NAMALWA (cell line): ENCODE results near the gene SLC25A34.
A peak's percentile ranks its signal among the peaks of the same experiment; 100 is the strongest.
"Not testable (repeated sequence)": the region's sequence is repeated elsewhere in the genome, so short reads cannot be mapped to it uniquely, and the experiment has no call there.

Experiments used
- DNase-seq: peaks from one replicate; pipeline ENCODE4 v3.0.0-alpha.2; 2015; ENCODE audit warnings: low spot score

Gene SLC25A34

DNA sequence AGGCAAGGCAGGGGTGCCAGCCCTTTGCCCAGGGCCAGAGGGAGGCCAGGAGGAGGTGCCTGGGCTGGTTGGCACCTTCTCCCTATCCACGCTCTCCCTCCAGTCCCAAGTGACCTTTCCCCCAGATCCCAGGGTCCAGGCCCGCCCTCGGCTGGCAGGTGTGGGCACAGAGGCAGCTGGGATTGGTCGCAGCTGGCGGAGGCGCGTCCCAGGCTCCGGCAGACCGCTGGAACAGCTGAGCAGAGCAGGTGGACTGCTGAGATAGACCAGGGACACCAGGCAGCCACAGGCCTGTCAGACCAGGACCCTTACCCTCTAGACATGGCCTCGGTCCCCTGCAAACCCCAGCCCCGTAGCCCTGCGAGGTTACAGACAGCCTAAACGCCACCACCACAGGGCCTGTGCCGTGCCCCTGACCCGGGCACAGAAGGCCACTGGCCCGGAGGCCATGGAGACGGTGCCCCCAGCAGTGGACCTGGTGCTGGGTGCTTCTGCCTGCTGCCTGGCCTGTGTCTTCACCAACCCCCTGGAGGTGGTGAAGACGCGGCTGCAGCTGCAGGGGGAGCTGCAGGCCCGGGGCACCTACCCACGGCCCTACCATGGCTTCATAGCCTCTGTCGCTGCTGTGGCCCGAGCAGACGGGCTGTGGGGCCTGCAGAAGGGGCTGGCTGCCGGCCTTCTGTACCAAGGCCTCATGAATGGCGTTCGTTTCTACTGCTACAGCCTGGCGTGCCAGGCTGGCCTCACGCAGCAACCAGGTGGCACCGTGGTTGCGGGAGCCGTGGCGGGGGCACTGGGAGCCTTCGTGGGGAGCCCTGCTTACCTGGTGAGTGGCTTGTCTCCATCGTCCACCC is at the start of gene SLC25A34:
Gene SLC25A34, plus strand, starts transcription at position 221 of the 854 bp plus-strand sequence. Its CDS starts 228 bp downstream, at position 449.
- DNase-seq: no peak

DNA sequence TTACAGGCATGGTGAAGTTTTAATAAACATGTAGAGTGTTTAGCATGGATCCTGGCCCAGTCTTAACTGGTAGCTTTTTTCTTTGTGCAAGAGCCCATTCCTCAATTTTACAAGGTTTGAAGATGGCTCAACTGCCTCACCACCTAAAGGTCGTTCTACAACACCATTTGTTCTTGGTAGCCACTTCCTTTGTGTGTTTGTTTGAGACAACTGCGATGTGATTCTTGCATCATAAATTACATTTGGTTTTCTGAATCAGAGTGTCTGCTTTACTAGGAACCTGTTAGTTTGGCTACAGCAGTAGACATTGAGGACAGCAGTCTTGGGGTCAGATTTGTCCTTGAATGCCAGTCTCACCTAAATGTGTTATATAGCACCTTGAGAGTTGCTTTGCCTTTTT is 48.6 kb upstream of the SLC25A34 start:
- no peak for DNase-seq

- no peak for DNase-seq
Measured at GRCh38 chr1:15690317-15690716, 45.7 kb upstream of the SLC25A34 start.

GRCh38 chr1:15691434-15692032 is 44.5 kb upstream of the SLC25A34 start:
- no peak for DNase-seq

- DNase-seq: no peak
Measured at GRCh38 chr1:15692121-15692682, 43.9 kb upstream of the SLC25A34 start.

DNA sequence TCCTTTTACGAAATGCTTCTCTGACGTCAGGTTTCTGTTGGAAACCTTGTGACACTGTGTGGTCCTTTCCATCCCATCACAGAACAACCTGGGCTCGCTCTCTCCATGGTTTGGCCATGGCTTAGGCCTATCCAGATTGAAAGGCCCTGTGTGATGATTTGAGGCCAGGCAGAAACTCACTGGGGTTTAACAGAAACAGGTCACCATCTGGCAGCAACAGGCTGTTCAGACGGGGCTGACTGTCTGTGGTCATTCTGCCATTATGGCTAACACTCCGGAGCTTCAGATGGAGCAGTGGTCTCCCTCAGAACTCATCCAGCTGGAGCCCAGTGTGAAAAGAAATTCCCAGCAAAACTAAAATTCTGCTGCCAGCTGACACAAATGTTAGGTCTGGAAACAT is 42.7 kb upstream of the SLC25A34 start:
- no peak for DNase-seq

- peak; percentile 97 for DNase-seq
Measured at GRCh38 chr1:15696956-15697521, 39.0 kb upstream of the SLC25A34 start.

- DNase-seq: no peak
Measured at GRCh38 chr1:15698201-15698600, 37.9 kb upstream of the SLC25A34 start.

GRCh38 chr1:15699321-15699720 is 36.7 kb upstream of the SLC25A34 start:
- DNase-seq: not testable (repeated sequence)

- no peak for DNase-seq
Measured at GRCh38 chr1:15700508-15700907, 35.5 kb upstream of the SLC25A34 start.

DNA sequence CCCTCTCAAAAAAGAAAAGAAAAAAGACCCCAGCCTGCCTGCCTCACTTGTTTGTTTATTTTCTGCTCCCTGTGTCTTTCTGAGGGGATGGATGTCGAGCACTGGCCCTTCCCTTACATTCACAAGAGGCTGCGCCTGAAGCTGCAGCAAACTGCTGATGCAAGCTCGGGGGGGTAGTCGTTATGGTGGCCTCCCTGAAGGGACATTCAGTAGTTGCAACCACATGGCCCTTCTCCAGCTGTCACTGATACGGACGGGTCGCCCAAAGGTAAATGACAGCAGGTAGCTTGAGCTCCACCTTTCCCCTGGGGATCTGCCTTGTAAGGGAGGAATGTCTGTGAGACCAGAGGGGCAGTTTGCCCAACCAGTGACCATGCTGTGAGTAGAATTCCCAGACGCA is 34.3 kb upstream of the SLC25A34 start:
- no peak for DNase-seq

GRCh38 chr1:15702722-15703550 is 33.1 kb upstream of the SLC25A34 start:
- no peak for DNase-seq

GRCh38 chr1:15703562-15703961 is 32.5 kb upstream of the SLC25A34 start:
- no peak for DNase-seq

- DNase-seq: no peak
Measured at GRCh38 chr1:15704526-15705183, 31.4 kb upstream of the SLC25A34 start.

DNA sequence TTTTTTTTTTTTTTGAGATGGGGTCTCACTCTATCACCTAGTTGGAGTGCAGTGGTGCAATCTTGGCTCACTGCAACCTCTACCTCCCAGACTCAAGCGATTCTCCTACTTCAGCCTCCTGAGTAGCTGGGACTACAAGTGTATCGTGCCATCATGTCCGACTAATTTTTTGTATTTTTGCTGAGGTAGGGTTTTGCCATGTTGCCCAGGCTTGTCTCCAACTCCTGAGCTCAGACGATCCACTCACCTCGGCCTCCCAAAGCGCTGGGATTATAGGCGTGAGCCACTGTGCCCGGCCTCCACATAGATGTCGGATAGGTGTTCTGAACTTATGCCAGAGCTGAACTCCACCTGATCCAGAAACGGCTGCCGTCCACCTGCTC is 30.9 kb upstream of the SLC25A34 start:
- DNase-seq: no peak

- DNase-seq: no peak
Measured at GRCh38 chr1:15706751-15707150, 29.3 kb upstream of the SLC25A34 start.

DNA sequence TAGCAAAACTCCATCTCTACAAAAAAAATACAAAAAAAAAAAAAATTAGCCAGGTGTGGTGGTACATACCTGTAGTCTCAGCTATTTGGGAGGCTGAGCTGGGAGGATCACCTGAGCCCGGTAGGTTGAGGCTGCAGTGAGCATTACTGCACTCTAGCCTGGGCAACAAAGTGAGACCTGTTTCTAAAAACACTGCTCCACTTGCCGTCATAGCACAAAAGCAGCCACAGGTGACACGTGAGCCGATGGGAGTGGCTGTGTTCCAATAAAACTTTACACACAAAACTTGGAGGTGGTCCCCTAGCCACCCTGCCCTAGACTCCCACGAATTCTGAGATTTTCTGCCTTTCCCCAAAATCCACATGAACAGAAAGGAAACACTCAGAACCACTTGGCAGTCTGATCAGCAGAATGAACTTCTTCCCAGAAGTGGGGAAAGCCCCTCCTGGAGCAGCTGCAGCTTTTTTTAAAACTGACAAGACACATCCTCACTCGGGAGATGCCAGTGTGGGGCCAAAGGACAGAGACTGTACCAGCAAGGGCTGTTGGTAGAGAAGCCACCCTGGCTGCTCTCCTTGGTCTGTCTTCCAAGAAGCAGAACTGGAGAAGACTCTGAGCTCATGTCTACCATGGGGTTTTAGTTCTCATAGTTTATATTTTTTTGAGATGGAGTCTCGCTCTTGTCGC is 28.7 kb upstream of the SLC25A34 start:
- no peak for DNase-seq

- DNase-seq: no peak
Measured at GRCh38 chr1:15708486-15709137, 27.4 kb upstream of the SLC25A34 start.

DNA sequence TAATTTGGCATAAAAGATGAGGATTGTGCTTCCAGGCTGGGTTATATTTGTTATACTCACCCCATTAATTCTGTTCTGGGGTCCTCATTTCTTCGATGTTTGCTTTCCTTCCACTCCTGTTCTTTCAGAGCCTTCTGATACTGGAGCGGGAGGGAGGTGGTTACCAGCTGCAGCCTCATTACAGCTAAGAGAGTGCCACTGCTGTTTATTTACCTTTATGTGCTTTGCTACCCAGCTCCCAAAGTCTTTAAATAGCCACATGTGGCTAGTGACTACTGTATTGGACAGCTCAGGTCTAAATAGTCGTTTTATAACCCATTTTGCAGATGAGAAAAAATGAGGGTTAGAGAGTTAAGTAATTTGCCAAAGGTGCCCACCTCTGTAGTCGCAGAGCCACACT is 26.8 kb upstream of the SLC25A34 start:
- no peak for DNase-seq

GRCh38 chr1:15712168-15712567 is 23.9 kb upstream of the SLC25A34 start:
- peak; percentile 26 for DNase-seq
